Spleen (tissue), 7 donors: ENCODE measurements around the gene MESD.

Experiments used
- POLR2A ChIP-seq, 3 donors: fragments of 450-650 bp; IDR thresholded peaks; one replicate each; pipeline ENCODE4 v1.5.1; 2017; ENCODE audit warnings: antibody characterized with exemption in 3 of 3, mild to moderate bottlenecking in 1 of 3
- POLR2AphosphoS5 ChIP-seq, 3 donors: sonication (generic); formaldehyde crosslinking; IDR thresholded peaks; one replicate each; pipeline ENCODE4 v1.5.1; 2017; ENCODE audit warnings: antibody characterized with exemption in 3 of 3
- TF ChIP-seq, protein P1 (sequence below), 11 experiments: fragments of 200-600 bp in 7 of 11; fragments of 450-650 bp in 4 of 11; sonication (generic) in 4 of 11; IDR thresholded peaks in 8 of 11; conservative IDR thresholded peaks in 3 of 11; 1 replicate in 7 of 11; 2 replicates in 4 of 11; pipeline versions ENCODE4 v1.4.0 to v1.8.0; 2016 to 2021; ENCODE audit warnings: antibody characterized with exemption in 11 of 11, inconsistent platforms in 4 of 11, mild to moderate bottlenecking in 1 of 11
- donor health status: DM: no; HTN: no; CAD: no; lungs with moderate emphysema.
- donor health status: DM: no; HTN: no; CAD: no.
- donor health status: DM: no; HTN: no; CAD: no.

DNA sequence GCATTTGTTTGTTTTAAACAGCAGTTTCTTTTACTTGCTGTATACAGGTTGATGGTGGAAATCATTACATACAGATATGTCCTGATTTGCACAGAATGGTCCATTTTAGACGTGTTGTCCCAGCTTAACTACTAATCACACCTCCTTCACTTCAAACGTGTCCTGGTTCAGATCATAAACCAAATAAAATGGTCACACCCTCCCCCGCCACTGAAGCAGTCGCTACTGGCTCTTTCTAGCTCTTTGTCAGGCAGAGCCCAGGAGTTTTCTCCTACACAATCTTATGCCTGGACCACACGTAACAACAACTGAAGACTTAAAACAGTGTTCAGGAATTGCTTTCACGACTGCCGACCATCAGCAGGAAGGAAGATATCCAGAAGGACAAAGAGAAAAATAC, 73.6 kb downstream of the MESD start:
- TF ChIP-seq, protein P1, sequence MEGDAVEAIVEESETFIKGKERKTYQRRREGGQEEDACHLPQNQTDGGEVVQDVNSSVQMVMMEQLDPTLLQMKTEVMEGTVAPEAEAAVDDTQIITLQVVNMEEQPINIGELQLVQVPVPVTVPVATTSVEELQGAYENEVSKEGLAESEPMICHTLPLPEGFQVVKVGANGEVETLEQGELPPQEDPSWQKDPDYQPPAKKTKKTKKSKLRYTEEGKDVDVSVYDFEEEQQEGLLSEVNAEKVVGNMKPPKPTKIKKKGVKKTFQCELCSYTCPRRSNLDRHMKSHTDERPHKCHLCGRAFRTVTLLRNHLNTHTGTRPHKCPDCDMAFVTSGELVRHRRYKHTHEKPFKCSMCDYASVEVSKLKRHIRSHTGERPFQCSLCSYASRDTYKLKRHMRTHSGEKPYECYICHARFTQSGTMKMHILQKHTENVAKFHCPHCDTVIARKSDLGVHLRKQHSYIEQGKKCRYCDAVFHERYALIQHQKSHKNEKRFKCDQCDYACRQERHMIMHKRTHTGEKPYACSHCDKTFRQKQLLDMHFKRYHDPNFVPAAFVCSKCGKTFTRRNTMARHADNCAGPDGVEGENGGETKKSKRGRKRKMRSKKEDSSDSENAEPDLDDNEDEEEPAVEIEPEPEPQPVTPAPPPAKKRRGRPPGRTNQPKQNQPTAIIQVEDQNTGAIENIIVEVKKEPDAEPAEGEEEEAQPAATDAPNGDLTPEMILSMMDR (IDR thresholded peaks at IDR 0.05 in 8 of 11, conservative IDR thresholded peaks at IDR 0.05 in 3 of 11), result no peak
- TF ChIP-seq POLR2A (IDR thresholded peaks at IDR 0.05), result no peak
- TF ChIP-seq POLR2AphosphoS5 (IDR thresholded peaks at IDR 0.05), result no peak
